Measurements from ENCODE around the gene C16orf92.

C16orf92 gene

DNA sequence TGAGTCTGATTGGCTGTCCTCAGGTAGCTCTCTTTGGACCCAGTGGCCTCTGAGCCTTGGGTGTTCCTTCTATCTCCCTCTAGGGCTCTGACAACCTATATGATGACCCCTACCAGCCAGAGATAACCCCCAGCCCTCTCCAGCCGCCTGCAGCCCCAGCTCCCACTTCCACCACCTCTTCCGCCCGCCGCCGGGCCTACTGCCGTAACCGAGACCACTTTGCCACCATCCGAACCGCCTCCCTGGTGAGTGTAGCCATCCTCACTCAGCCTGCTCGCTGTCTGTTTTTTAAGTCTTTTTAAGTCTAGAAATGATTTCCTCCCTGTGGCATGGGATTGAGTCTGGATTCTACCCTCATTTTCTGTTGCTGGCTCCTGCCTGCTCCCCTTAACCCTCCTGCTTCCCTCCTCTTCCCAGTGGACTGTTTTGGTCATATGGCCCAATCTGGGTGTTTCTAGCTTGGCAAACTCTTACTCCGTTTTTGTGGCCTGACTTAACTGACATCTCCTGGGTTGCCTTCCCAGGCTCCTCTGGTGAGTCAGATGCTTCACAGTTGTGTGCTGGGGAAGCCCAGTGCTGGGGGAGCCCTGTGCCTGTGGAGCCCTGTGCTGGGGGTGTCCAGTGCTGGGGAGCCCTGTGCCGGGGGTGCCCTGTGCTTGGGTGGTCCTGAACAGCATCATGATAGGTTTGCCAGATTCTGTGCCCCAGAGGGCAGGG, 39.4 kb upstream of the C16orf92 start:
- Histone ChIP-seq H3K4me1 (ENCODE audit: insufficient read depth, low read length) (no peaks in the 10 kb centered on the region), H3K9ac (ENCODE audit: low read depth, low read length) (no peak overlapping the region), H3K4me3 (ENCODE audit: low read depth in 1 of 2, low read length in 2 of 2) (no peak overlapping the region), H3K36me3 (ENCODE audit: insufficient read depth, low read length) (peaks cover 96% of the 10 kb centered on the region), H3K4me2 (ENCODE audit: insufficient read depth, low read length) (no peak overlapping the region), H3K79me2 (ENCODE audit: insufficient read depth, low read length) (no peaks in the 10 kb centered on the region), H3K27ac (ENCODE audit: low read length) (no peak overlapping the region), H4K20me1 (ENCODE audit: insufficient read depth, low read length) (peaks cover 15% of the 10 kb centered on the region), H3K9me3 (ENCODE audit: insufficient read depth, low read length, severe bottlenecking) (no peaks in the 10 kb centered on the region), H2AFZ (ENCODE audit: low read depth, low read length) (no peak overlapping the region), H3K27me3 (ENCODE audit: insufficient read depth, low read length, poor library complexity) (no peaks in the 10 kb centered on the region)
- no peak for DNase-seq
- no peak for ATAC-seq (ENCODE audit: insufficient read depth, low read depth)
- TF ChIP-seq EZH2 (IDR thresholded peaks at IDR 0.05; ENCODE audit: borderline replicate concordance, low read depth, low read length, severe bottlenecking) = no peak
- TF ChIP-seq CTCF (IDR thresholded peaks at IDR 0.05; ENCODE audit: borderline replicate concordance, extremely low read depth, low read length, poor library complexity, severe bottlenecking) = no peak

DNA sequence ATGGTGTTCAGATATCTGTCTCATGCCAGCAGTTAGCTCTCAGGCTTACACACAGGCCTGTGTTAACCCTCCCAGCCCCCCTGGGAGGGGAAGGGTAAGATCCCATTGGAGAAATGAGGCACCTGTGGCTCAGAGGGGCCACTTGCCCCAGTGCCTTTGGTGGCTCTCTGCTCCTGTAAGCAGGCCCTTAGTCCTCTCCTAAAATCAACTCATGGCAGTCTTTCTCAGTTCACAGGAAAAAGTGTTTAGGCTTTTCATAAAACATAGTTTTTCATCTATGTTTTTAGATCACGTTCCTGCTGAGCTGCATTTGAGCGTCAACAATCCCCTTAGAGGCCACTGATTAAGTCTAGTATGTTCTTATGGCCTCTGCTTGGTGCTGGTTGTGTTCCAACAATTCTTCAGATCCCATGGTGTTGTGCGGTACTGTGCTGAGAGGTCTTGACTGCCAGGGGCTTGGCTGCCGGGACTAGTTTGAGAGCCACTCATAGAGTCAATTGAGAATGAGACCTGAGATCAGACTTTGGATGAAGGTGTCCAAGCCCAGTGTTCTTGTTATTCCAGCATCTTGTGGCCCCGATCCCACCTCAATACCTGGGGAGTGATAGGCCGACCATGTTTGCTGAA, 38.7 kb upstream of the C16orf92 start:
- Histone ChIP-seq H4K20me1 (ENCODE audit: insufficient read depth, low read length) (peaks cover 15% of the 10 kb centered on the region), H3K27ac (ENCODE audit: low read length) (no peak overlapping the region), H3K9ac (ENCODE audit: low read depth, low read length) (no peak overlapping the region), H3K4me2 (ENCODE audit: insufficient read depth, low read length) (no peak overlapping the region), H3K9me3 (ENCODE audit: insufficient read depth, low read length, severe bottlenecking) (no peaks in the 10 kb centered on the region), H3K79me2 (ENCODE audit: insufficient read depth, low read length) (no peaks in the 10 kb centered on the region), H2AFZ (ENCODE audit: low read depth, low read length) (no peak overlapping the region), H3K27me3 (ENCODE audit: insufficient read depth, low read length, poor library complexity) (no peaks in the 10 kb centered on the region), H3K36me3 (ENCODE audit: insufficient read depth, low read length) (peaks cover 96% of the 10 kb centered on the region), H3K4me3 (ENCODE audit: low read depth in 1 of 2, low read length in 2 of 2) (no peak overlapping the region), H3K4me1 (ENCODE audit: insufficient read depth, low read length) (no peaks in the 10 kb centered on the region)
- DNase-seq (no peak), ATAC-seq (ENCODE audit: insufficient read depth, low read depth) (no peak)
- TF ChIP-seq CTCF (IDR thresholded peaks at IDR 0.05; ENCODE audit: borderline replicate concordance, extremely low read depth, low read length, poor library complexity, severe bottlenecking) = no peak
- no peak for TF ChIP-seq EZH2 (IDR thresholded peaks at IDR 0.05; ENCODE audit: borderline replicate concordance, low read depth, low read length, severe bottlenecking)

GRCh38 chr16:29984764-29985147, 38.2 kb upstream of the C16orf92 start:
- no peak overlapping the region for H3K4me3 ChIP-seq (ENCODE audit: low read depth in 1 of 2, low read length in 2 of 2)
- H3K4me1 ChIP-seq (ENCODE audit: insufficient read depth, low read length) = no peaks in the 10 kb centered on the region
- H3K27me3 ChIP-seq (ENCODE audit: insufficient read depth, low read length, poor library complexity) = no peaks in the 10 kb centered on the region
- no peak overlapping the region for H3K4me2 ChIP-seq (ENCODE audit: insufficient read depth, low read length)
- H3K79me2 ChIP-seq (ENCODE audit: insufficient read depth, low read length) = no peaks in the 10 kb centered on the region
- H2AFZ ChIP-seq (ENCODE audit: low read depth, low read length) = no peak overlapping the region
- no peak overlapping the region for H3K27ac ChIP-seq (ENCODE audit: low read length)
- H3K9me3 ChIP-seq (ENCODE audit: insufficient read depth, low read length, severe bottlenecking) = no peaks in the 10 kb centered on the region
- peaks cover 14% of the 10 kb centered on the region for H4K20me1 ChIP-seq (ENCODE audit: insufficient read depth, low read length)
- ATAC-seq (ENCODE audit: insufficient read depth, low read depth) (no peak), DNase-seq (no peak)
- H3K9ac ChIP-seq (ENCODE audit: low read depth, low read length) = no peak overlapping the region
- TF ChIP-seq EZH2 (IDR thresholded peaks at IDR 0.05; ENCODE audit: borderline replicate concordance, low read depth, low read length, severe bottlenecking) = no peak
- TF ChIP-seq CTCF (IDR thresholded peaks at IDR 0.05; ENCODE audit: borderline replicate concordance, extremely low read depth, low read length, poor library complexity, severe bottlenecking) = no peak
- peaks cover 96% of the 10 kb centered on the region for H3K36me3 ChIP-seq (ENCODE audit: insufficient read depth, low read length)

All from DND-41 (cell line).